SK-MEL-5 (cell line): ENCODE measurements around the gene OR2T33. TPM values are rescaled to one million over a fixed set of nuclear protein-coding genes. Genes with fewer than 3 reads are reported as not detected.

ENCODE experiments used
- total RNA-seq: library from RNA; depleted of rRNA; stranded (reverse); fragments of >200 nt; shearing (Covaris generic); gene quantifications from 2 replicates; pipeline ENCODE4 v1.2.3, GENCODE V29; 2014; rRNA removed

Gene OR2T33
- total RNA-seq, 1 experiment from 2014 or later, result not detected

Other genes with a start within 250 kb of the OR2T33 start
- not detected in 2 replicates for gene OR2L2, start 247.9 kb downstream of the OR2T33 start, total RNA-seq
- not detected in 2 replicates for gene OR2L3, start 231.1 kb downstream of the OR2T33 start, total RNA-seq
- gene OR2L13, start 182.8 kb downstream of the OR2T33 start, total RNA-seq, result not detected in 2 replicates
- gene OR2M5, start 132.8 kb downstream of the OR2T33 start, total RNA-seq, result not detected in 2 replicates
- gene OR2M2, start 103.2 kb downstream of the OR2T33 start, total RNA-seq, result not detected in 2 replicates
- not detected in 2 replicates for gene OR2M3, start 80.7 kb downstream of the OR2T33 start, total RNA-seq
- gene OR2M4, start 46.6 kb downstream of the OR2T33 start, total RNA-seq, result not detected in 2 replicates
- not detected in 2 replicates for gene OR2T12, start 25.4 kb upstream of the OR2T33 start, total RNA-seq
- gene OR2M7, start 46.6 kb upstream of the OR2T33 start, total RNA-seq, result not detected in 2 replicates
- gene OR14C36, start 70.8 kb upstream of the OR2T33 start, total RNA-seq, result not detected in 2 replicates
- not detected in 2 replicates for gene OR2T4, start 83.7 kb upstream of the OR2T33 start, total RNA-seq
- gene OR2T6, start 97.8 kb upstream of the OR2T33 start, total RNA-seq, result not detected in 2 replicates
- gene OR2T1, start 125.1 kb upstream of the OR2T33 start, total RNA-seq, result not detected in 2 replicates
- not detected in 2 replicates for gene OR2T2, start 167.7 kb upstream of the OR2T33 start, total RNA-seq
- not detected in 2 replicates for gene OR2T3, start 195.4 kb upstream of the OR2T33 start, total RNA-seq
- gene OR2T5, start 210.6 kb upstream of the OR2T33 start, total RNA-seq, result not detected in 2 replicates
- not detected in 2 replicates for gene OR2G6, start 230.1 kb upstream of the OR2T33 start, total RNA-seq